ENCODE measurements around the gene AP2A2.

AP2A2 gene

DNA sequence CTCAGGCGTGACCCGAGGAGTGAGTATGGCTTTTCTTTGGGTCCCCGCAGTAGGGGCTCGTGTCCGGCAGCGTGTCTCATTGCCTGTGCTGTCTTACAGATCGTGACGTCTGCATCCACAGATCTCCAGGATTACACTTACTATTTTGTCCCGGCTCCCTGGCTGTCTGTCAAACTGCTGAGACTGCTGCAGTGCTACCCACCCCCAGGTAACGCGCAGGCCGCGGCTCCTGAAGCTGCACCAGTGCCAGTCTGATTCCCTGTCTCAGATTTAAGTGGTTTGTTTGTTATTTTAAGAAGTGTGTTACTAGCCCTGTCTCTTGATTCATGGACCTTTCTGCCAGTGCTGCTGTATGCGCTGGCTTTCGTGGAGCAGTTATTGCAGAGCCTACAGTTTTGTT is 58.9 kb downstream of the AP2A2 start:
- TF ChIP-seq, protein P1, sequence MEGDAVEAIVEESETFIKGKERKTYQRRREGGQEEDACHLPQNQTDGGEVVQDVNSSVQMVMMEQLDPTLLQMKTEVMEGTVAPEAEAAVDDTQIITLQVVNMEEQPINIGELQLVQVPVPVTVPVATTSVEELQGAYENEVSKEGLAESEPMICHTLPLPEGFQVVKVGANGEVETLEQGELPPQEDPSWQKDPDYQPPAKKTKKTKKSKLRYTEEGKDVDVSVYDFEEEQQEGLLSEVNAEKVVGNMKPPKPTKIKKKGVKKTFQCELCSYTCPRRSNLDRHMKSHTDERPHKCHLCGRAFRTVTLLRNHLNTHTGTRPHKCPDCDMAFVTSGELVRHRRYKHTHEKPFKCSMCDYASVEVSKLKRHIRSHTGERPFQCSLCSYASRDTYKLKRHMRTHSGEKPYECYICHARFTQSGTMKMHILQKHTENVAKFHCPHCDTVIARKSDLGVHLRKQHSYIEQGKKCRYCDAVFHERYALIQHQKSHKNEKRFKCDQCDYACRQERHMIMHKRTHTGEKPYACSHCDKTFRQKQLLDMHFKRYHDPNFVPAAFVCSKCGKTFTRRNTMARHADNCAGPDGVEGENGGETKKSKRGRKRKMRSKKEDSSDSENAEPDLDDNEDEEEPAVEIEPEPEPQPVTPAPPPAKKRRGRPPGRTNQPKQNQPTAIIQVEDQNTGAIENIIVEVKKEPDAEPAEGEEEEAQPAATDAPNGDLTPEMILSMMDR (IDR thresholded peaks at IDR 0.05; ENCODE audit: low read depth, low read length, missing control alignments): no peak
- in situ Hi-C loops (cut with HindIII; ENCODE audit: low sequenced_read_pairs): no loop called here
- DNase-seq (ENCODE audit: low read depth): no peak
- H3K4me3 ChIP-seq (ENCODE audit: low read depth, low read length): no peak overlapping the region

- TF ChIP-seq, protein P1 (IDR thresholded peaks at IDR 0.05; ENCODE audit: low read depth, low read length, missing control alignments): no peak
Observed at GRCh38 chr11:985406-985805, 59.7 kb downstream of the AP2A2 start.

GRCh38 chr11:985848-986247 is 60.2 kb downstream of the AP2A2 start:
- TF ChIP-seq, protein P1 (IDR thresholded peaks at IDR 0.05; ENCODE audit: low read depth, low read length, missing control alignments): no peak
- in situ Hi-C loops (cut with HindIII; ENCODE audit: low sequenced_read_pairs): no loop called here
- DNase-seq (ENCODE audit: low read depth): no peak
- H3K4me3 ChIP-seq (ENCODE audit: low read depth, low read length): no peak overlapping the region

More at GRCh38 chr11:985406-985805, 59.7 kb downstream of the AP2A2 start:
- no peak for DNase-seq (ENCODE audit: low read depth)
- in situ Hi-C loops (cut with HindIII; ENCODE audit: low sequenced_read_pairs): no loop called here
- H3K4me3 ChIP-seq (ENCODE audit: low read depth, low read length): no peak overlapping the region

- no peak for DNase-seq (ENCODE audit: low read depth)
- in situ Hi-C loops (cut with HindIII; ENCODE audit: low sequenced_read_pairs): no loop called here
- TF ChIP-seq, protein P1 (IDR thresholded peaks at IDR 0.05; ENCODE audit: low read depth, low read length, missing control alignments): no peak
- no peak overlapping the region for H3K4me3 ChIP-seq (ENCODE audit: low read depth, low read length)
Observed at GRCh38 chr11:986270-986951, 60.7 kb downstream of the AP2A2 start.

DNA sequence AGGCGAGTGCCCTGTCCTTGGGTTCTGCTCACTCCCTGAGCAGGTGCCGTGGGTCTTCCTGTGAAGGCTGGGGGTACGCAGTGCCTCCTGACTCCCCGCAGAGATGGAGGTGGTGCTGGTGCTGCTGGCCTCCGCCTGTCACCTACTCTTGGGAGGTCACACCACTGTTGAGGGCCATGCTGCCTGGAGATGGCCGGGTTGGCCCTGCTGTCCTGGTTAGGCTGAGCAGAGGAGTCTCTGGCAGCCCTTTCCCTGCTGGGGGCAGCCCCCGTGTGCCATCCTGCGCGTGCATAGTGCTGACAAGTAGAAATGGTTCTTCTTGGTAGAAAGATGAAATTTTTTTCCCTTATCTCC is 61.3 kb downstream of the AP2A2 start:
- in situ Hi-C loops (cut with HindIII; ENCODE audit: low sequenced_read_pairs): no loop called here
- TF ChIP-seq, protein P1 (IDR thresholded peaks at IDR 0.05; ENCODE audit: low read depth, low read length, missing control alignments): no peak
- no peak for DNase-seq (ENCODE audit: low read depth)
- no peak overlapping the region for H3K4me3 ChIP-seq (ENCODE audit: low read depth, low read length)

GRCh38 chr11:987671-988070 is 62.0 kb downstream of the AP2A2 start:
- in situ Hi-C loops (cut with HindIII; ENCODE audit: low sequenced_read_pairs): no loop called here
- no peak overlapping the region for H3K4me3 ChIP-seq (ENCODE audit: low read depth, low read length)
- TF ChIP-seq, protein P1 (IDR thresholded peaks at IDR 0.05; ENCODE audit: low read depth, low read length, missing control alignments): no peak
- no peak for DNase-seq (ENCODE audit: low read depth)

All from astrocyte of the cerebellum (primary cell).